GM19452 (cell line): ENCODE measurements around the gene KRT3.
"Not testable (repeated sequence)": the region's sequence is repeated elsewhere in the genome, so short reads cannot be mapped to it uniquely, and the experiment has no call there.

Source experiments
- ATAC-seq: cut with Tn5 transposase; IDR thresholded peaks from one replicate; pipeline ENCODE4 v1.9.1; 2021; ENCODE audit not compliant: unreplicated experiment

KRT3 gene

GRCh38 chr12:52798671-52799504, 3.0 kb upstream of the KRT3 start:
- ATAC-seq: no peak

DNA sequence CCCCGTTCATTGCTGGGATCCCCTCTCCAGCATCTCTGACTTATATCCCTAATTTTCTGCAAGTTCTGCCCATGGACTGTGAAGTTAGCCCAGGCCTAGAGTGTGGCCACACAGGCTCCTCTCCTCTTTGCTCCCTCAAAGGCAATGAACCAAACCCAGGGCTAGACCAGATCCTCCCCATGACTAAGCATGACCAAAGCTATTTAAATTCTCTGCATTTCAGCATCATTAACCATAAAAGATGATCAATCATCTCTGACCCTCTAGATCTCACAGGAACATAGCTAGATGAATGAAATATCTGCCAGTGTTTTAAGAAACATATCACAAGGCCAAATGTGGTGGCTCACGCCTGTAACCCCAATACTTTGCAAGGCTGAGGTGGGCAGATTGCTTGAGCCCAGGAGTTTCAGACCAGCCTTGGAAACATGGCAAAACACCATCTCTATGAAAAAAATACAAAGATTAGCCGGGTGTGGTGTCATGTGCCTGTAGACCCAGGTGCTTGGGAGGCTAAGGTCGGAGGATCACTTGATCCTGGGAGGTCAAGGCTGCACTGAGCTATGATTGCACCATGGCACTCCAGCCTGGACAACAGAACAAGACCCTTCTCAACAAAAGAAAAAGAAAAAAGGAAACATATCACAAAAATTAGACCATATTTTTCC, 2.2 kb upstream of the KRT3 start:
- no peak for ATAC-seq

DNA sequence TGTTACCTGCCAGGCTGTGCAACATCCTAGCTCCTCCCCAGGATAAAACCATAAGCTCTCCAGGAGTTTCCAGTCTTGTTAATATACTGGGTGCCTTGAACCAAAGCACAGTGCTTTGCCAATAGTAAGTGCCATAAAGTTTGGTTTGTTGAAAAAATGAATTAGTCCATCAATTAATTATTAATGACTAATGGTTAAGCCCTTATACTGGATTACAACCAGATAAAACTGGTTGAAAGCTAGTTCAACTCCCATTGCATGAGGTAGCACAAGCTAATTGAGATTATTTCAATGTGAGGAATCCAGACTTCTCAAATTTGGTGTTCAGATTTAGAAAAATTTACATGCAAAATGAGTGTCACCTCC, 1.6 kb upstream of the KRT3 start:
- ATAC-seq: no peak

DNA sequence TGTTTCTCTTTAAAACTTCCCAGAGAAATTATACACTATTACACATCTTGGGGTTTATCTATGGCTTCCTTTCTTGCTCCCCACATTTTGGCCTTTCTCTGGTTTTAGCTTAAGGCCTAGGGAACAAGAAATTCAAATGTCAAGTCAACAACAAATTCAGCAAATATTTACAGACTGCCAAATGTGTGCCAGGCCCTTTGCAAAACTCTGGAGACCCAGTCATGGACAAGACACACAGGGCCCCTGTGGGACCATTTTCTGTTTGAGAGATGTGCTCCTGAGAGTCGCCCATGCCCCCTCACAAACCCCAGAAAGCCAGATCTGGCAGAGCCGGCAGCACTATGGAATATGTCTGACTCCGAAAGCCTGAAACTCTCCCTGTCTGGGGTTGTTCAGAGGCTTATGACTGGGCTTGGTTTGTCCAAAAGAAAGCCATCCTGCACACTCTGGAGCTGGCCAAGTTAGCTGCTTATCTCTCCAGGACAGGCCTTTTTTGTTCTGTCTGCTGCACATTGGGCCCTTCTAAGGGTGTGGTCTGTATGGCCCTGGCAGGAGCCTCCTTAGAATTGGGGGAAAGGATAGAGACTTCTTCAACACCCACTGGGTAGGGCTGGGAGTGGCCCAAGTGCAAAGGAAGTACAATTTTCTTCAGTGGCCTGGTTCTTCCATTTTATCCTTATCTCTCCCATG, 1.1 kb upstream of the KRT3 start:
- ATAC-seq: no peak

GRCh38 chr12:52796429-52796794, 495 bp upstream of the KRT3 start:
- no peak for ATAC-seq

DNA sequence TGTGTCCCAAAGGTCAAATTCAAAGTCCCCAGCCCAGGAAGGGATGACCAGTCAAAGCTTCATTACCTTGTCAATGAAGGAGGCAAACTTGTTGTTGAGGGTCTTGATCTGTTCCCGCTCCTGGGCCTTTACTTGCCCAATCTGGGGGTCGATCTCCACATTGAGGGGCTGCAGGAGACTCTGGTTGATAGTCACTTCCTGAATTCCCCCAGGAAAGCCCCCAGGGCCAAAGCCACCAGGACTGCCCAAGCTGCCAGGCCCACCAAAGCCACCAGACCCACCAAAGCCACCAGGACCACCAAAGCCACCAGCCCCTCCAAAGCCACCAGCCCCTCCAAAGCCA, 614 bp downstream of the KRT3 start:
- ATAC-seq: not testable (repeated sequence)

DNA sequence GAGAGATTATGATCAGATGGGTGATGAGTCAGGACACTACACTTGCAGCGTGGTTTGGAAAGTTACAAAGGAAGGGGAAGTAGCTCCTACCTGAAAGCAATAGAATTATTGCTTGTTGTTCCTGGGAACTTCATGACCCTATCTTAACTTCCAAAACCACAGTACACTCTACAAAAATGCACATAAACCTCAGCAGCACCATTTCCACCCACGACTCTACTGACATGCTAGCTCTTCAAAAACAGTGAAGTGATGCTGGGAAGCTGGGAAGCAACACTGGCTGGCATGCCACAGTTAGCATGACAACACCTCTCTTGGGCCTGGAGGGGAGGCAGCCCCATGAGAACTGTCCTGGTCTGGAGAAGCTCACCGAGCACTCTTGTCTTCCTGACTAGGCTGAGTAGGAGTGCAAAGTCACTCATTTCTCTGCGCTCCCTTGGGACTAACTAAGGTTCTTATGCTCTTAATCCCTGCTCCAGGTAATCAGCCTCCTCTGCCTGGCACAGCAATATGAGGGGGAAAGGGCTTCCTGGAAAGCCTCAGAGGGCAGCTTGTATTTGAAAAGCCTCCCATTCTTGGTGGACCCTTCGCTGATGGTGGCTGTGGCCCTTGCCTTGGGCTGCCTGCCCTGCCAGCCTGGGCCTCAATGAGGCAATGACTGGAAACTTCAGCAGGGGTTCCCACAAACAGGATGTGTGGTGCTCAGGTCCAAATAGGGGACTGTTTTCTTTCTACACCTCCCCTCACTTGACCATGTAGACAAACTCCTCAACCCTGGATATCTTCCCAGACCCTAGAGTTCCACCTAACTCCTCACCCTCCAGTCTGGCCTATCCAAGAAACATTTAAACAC, 1.2 kb downstream of the KRT3 start:
- ATAC-seq: no peak

GRCh38 chr12:52792185-52793029, 3.5 kb downstream of the KRT3 start:
- no peak for ATAC-seq

GRCh38 chr12:52791271-52792184, 4.4 kb downstream of the KRT3 start:
- no peak for ATAC-seq

- ATAC-seq: no peak
Observed at GRCh38 chr12:52790427-52791270, 5.3 kb downstream of the KRT3 start.

GRCh38 chr12:52789637-52790426, 6.1 kb downstream of the KRT3 start:
- no peak for ATAC-seq

- no peak for ATAC-seq
Observed at GRCh38 chr12:52788876-52789636, 6.9 kb downstream of the KRT3 start.

DNA sequence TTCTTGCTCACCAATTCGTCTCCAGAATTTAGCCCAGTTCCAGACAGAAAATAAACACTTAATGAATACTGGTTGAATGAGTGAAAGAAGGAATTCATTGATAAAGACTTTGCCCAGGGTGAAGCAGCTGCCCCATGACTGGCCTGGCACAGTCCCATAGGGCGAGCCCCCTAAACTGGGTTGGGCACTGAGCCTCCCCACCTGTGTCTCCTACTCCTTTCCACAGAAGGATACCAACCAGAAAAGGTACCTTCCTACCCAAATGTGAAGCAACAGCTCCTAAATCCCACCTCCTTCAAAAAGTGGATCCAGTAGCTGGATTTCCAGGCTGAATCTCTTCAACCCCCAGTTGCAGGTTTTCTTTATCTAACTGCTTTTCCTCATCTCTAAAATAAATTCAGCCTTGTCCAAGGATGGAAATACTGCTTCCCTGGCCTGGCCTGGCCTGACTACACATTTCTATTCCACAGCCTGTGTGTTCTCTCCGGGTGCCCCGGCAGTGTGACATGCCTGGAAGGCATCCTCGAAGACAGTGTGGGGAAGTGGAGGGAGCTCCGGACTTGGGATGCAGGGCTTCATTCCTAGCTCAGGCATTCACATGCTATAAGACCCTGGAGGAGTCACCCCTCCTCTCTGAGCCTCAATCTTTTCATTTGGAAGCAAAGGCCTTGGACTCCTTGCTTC, 7.6 kb downstream of the KRT3 start:
- no peak for ATAC-seq

- no peak for ATAC-seq
Observed at GRCh38 chr12:52787324-52788191, 8.4 kb downstream of the KRT3 start.

- no peak for ATAC-seq
Observed at GRCh38 chr12:52784909-52785308, 11.0 kb downstream of the KRT3 start.
